ENCODE results near the gene UMODL1.

GRCh38 chr21:42097860-42098454 lies 26.8 kb downstream of the UMODL1 start:
- TF ChIP-seq, protein P1, sequence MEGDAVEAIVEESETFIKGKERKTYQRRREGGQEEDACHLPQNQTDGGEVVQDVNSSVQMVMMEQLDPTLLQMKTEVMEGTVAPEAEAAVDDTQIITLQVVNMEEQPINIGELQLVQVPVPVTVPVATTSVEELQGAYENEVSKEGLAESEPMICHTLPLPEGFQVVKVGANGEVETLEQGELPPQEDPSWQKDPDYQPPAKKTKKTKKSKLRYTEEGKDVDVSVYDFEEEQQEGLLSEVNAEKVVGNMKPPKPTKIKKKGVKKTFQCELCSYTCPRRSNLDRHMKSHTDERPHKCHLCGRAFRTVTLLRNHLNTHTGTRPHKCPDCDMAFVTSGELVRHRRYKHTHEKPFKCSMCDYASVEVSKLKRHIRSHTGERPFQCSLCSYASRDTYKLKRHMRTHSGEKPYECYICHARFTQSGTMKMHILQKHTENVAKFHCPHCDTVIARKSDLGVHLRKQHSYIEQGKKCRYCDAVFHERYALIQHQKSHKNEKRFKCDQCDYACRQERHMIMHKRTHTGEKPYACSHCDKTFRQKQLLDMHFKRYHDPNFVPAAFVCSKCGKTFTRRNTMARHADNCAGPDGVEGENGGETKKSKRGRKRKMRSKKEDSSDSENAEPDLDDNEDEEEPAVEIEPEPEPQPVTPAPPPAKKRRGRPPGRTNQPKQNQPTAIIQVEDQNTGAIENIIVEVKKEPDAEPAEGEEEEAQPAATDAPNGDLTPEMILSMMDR (IDR thresholded peaks at IDR 0.05) = no peak
- TF ChIP-seq EZH2phosphoT487 (IDR thresholded peaks at IDR 0.05) = no peak
- no peak for TF ChIP-seq EZH2 (IDR thresholded peaks at IDR 0.05)
